Tibial artery (tissue), 4 donors: ENCODE measurements around the gene PDE3A.
"Not testable (repeated sequence)": the region's sequence is repeated elsewhere in the genome, so short reads cannot be mapped to it uniquely, and the experiment has no call there.

Source experiments
- DNase-seq, 2 donors: peaks; one replicate each; pipeline ENCODE4 v3.0.0-alpha.2; 2019
- H3K27ac ChIP-seq, 2 donors: fragments of 200-600 bp; sonication (generic) in 1 of 2; 1 replicate in 1 of 2; 2 replicates in 1 of 2; pipeline ENCODE4 v1.5.1; 2018 to 2019; ENCODE audit warnings: mild to moderate bottlenecking in 1 of 2
- H3K27me3 ChIP-seq, 2 donors: fragments of 200-600 bp; sonication (generic) in 1 of 2; one replicate each; pipeline versions ENCODE4 v1.5.1 to v1.6.0; 2016 to 2019
- H3K36me3 ChIP-seq, 3 donors: fragments of 200-600 bp; sonication (generic) in 2 of 3; one replicate each; pipeline ENCODE4 v1.5.1; 2016 to 2019; ENCODE audit warnings: mild to moderate bottlenecking in 2 of 3
- H3K4me1 ChIP-seq, 4 donors: fragments of 200-600 bp; sonication (generic) in 2 of 4; 1 replicate in 3 of 4; 2 replicates in 1 of 4; pipeline ENCODE4 v1.5.1; 2016 to 2019
- H3K4me3 ChIP-seq, 2 donors: fragments of 200-600 bp; sonication (generic) in 1 of 2; 1 replicate in 1 of 2; 2 replicates in 1 of 2; pipeline ENCODE4 v1.5.1; 2018 to 2019; ENCODE audit warnings: mild to moderate bottlenecking in 2 of 2
- H3K9me3 ChIP-seq, 3 donors: fragments of 200-600 bp; sonication (generic) in 1 of 3; one replicate each; pipeline ENCODE4 v1.5.1; 2016 to 2019
- CTCF ChIP-seq, 2 experiments: fragments of 200-600 bp in 1 of 2; fragments of 450-650 bp in 1 of 2; IDR thresholded peaks; one replicate each; pipeline ENCODE4 v1.5.1; 2017 to 2019; ENCODE audit warnings: antibody characterized with exemption in 2 of 2, mild to moderate bottlenecking in 1 of 2, moderate library complexity in 1 of 2
- intact Hi-C: fragments of 100-400 bp; cut with DNase I; formaldehyde crosslinking; loops from one replicate; pipeline ENCODE4 v1.15.0; 2023; ENCODE audit warnings: low total_unique reads

Gene PDE3A

DNA sequence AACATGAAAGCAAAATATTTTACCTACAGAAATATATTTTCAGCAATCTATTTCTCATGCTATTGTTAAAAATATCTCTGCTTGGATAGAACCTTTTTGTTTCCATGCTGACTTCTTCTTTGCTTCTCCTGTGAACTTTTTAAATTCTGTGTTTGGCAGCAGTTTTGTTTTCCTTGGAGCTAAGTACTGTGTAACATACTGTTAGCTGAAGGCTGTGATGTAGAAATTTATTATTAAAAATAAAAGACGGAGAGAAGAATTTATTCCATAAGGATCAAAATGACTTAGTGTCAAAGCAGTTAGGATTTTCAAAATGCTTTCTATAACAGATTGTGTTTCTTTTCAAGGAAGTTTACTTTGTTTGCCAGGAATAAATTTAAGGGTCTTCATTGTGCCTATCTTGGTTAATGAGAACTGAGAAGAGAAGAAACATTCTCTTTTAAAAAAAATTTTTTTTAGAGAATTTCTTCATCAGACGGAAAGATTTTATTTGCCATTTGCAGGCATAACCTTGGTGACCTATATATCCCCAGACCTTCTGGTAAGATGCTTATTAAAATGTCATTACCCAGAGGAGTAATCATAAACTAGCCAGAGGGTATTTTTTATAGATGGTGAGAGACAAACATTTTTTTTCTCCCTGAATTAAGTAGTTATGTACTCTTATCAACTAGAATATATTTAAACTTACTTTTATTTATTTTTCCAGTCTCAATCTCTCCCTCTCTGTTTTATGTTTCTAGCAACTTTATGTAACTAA, 179.7 kb downstream of the PDE3A start:
- Histone ChIP-seq H3K27ac (peak overlapping the region; percentile 37 to 48), H3K27me3 (no peaks in the 10 kb centered on the region), H3K9me3 (no peaks in the 10 kb centered on the region), H3K36me3 (no peaks in the 10 kb centered on the region), H3K4me1 (peaks cover 0 to 51% (median 12%) of the 10 kb centered on the region in 4 donors), H3K4me3 (peak overlapping the region in 1 of 2 donors; percentile 10)
- intact Hi-C loops, result no loop called here
- no peak for DNase-seq
- no peak for TF ChIP-seq CTCF (IDR thresholded peaks at IDR 0.05)

GRCh38 chr12:20548611-20549010, 180.3 kb downstream of the PDE3A start:
- H3K4me1 ChIP-seq, result peaks cover 0 to 51% (median 12%) of the 10 kb centered on the region in 4 donors
- TF ChIP-seq CTCF (IDR thresholded peaks at IDR 0.05), result no peak
- peak overlapping the region; percentile 37 to 48 for H3K27ac ChIP-seq

DNA sequence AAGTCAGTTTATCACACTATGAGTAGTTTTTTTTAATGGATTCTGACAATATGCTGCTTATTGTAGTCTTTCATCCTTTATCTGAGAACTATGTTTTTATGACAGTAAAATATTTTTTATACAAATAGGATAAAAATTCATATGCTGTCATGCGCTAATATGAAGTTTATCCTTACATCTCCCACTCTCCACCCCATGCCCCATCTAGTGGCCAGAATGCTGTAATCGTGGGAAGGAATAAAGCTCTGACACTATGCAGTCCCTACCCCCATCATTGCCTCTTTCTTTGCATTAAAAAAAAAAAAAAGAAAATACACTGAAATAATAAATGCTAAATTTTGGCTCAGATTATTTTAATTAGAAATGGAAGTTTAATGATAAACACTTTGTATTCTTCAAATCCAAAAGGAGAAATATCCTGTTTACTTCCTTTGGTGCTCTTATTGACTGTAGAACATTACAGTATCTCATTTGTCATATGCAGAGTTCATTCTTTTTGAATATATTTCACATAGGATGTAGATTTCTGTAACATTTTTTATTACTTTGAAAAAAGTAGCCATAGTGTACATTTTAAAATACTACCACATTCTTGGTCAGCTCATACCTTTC, 180.9 kb downstream of the PDE3A start:
- DNase-seq, result peak in 1 of 2 donors; percentile 41

More at GRCh38 chr12:20548611-20549010, 180.3 kb downstream of the PDE3A start:
- Histone ChIP-seq H3K4me3 (no peak overlapping the region), H3K36me3 (no peaks in the 10 kb centered on the region), H3K27me3 (no peaks in the 10 kb centered on the region), H3K9me3 (no peaks in the 10 kb centered on the region)
- intact Hi-C loops, result no loop called here
- DNase-seq, result no peak

GRCh38 chr12:20551742-20552442, 183.6 kb downstream of the PDE3A start:
- H3K4me3 ChIP-seq, H3K27ac ChIP-seq, H3K27me3 ChIP-seq, H3K9me3 ChIP-seq, H3K36me3 ChIP-seq, intact Hi-C loops: not testable (repeated sequence)
- peaks cover 0 to 41% (median 12%) of the 10 kb centered on the region in 4 donors for H3K4me1 ChIP-seq
- DNase-seq, result peak in 1 of 2 donors; percentile 62

More for the DNA sequence above, 180.9 kb downstream of the PDE3A start:
- Histone ChIP-seq H3K27me3 (no peaks in the 10 kb centered on the region), H3K4me1 (peaks cover 0 to 51% (median 12%) of the 10 kb centered on the region in 4 donors), H3K27ac (peak overlapping the region in 1 of 2 donors; percentile 48), H3K36me3 (no peaks in the 10 kb centered on the region), H3K9me3 (no peaks in the 10 kb centered on the region), H3K4me3 (no peak overlapping the region)
- intact Hi-C loops, result no loop called here
- peak; percentile 55 to 67 for TF ChIP-seq CTCF (IDR thresholded peaks at IDR 0.05)

DNA sequence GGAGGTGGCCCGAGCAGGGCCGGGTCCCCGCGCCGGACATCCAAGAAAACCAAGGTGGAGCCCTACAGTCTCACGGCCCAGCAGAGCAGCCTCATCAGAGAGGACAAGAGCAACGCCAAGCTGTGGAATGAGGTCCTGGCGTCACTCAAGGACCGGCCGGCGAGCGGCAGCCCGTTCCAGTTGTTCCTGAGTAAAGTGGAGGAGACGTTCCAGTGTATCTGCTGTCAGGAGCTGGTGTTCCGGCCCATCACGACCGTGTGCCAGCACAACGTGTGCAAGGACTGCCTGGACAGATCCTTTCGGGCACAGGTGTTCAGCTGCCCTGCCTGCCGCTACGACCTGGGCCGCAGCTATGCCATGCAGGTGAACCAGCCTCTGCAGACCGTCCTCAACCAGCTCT, 184.2 kb downstream of the PDE3A start:
- H3K4me1 ChIP-seq, result peaks cover 0 to 41% (median 10%) of the 10 kb centered on the region in 4 donors
- intact Hi-C loops, H3K36me3 ChIP-seq, H3K27ac ChIP-seq, H3K9me3 ChIP-seq, H3K4me3 ChIP-seq, H3K27me3 ChIP-seq, DNase-seq: not testable (repeated sequence)

DNA sequence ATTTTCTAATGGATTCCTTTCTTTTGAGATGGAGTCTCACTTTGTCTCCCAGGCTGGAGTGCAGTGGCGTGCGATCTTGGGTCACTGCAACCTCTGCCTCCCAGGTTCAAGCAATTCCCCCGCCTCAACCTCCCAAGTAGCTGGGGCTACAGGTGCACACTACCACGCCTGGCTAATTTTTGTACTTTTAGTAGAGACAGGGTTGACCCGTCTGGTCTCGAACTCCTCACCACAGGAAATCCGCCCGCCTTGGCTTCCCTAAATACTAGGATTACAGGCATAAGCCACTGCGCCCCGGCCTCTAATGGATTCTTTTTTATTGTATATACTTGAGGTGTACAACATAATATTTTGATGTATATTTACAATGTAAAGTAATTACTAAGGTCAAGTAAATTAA, 186.7 kb downstream of the PDE3A start:
- Histone ChIP-seq H3K27me3 (no peaks in the 10 kb centered on the region), H3K4me1 (peaks cover 0 to 24% (median 1%) of the 10 kb centered on the region in 4 donors), H3K36me3 (no peaks in the 10 kb centered on the region), H3K4me3 (no peak overlapping the region), H3K9me3 (no peaks in the 10 kb centered on the region), H3K27ac (no peak overlapping the region)
- no peak for TF ChIP-seq CTCF (IDR thresholded peaks at IDR 0.05)
- peak in 1 of 2 donors; percentile 56 for DNase-seq
- intact Hi-C loops, result no loop called here
